DND-41 (cell line): ENCODE data around the gene ZMYM1.
"Not testable (repeated sequence)": the region's sequence is repeated elsewhere in the genome, so short reads cannot be mapped to it uniquely, and the experiment has no call there.

ENCODE experiments used
- ATAC-seq: fragments of 200-7000 bp; cut with Tn5 transposase; 3 replicates; pipeline ENCODE4 v1.9.1; 2021; ENCODE audit warnings: low read depth; ENCODE audit not compliant: insufficient read depth
- DNase-seq: peaks from one replicate; pipeline ENCODE4 v3.0.0-alpha.2; 2020
- H2AFZ ChIP-seq: 2 replicates; pipeline ENCODE4 v1.6.0; 2012; ENCODE audit warnings: low read depth, low read length
- H3K27ac ChIP-seq: 2 replicates; pipeline ENCODE4 v1.5.1; 2012; ENCODE audit warnings: low read length, inconsistent platforms
- H3K27me3 ChIP-seq: fragments of 200-600 bp; sonication (generic); 2 replicates; pipeline ENCODE4 v1.6.0; 2012; ENCODE audit warnings: low read length, mild to moderate bottlenecking, inconsistent platforms; ENCODE audit not compliant: insufficient read depth, poor library complexity
- H3K36me3 ChIP-seq: 2 replicates; pipeline ENCODE4 v1.5.1; 2012; ENCODE audit warnings: low read length, inconsistent platforms; ENCODE audit not compliant: insufficient read depth
- H3K4me1 ChIP-seq: 2 replicates; pipeline ENCODE4 v1.5.1; 2012; ENCODE audit warnings: mild to moderate bottlenecking, low read length; ENCODE audit not compliant: insufficient read depth
- H3K4me2 ChIP-seq: 2 replicates; pipeline ENCODE4 v1.6.0; 2012; ENCODE audit warnings: mild to moderate bottlenecking, moderate library complexity, low read length, inconsistent platforms; ENCODE audit not compliant: insufficient read depth
- H3K4me3 ChIP-seq, 2 experiments: fragments of 200-600 bp in 1 of 2; shearing (Covaris generic) in 1 of 2; 2 replicates each; pipeline ENCODE4 v1.5.1; 2012 to 2016; ENCODE audit warnings: inconsistent platforms in 2 of 2, low read length in 2 of 2, mild to moderate bottlenecking in 2 of 2, low read depth in 1 of 2, moderate library complexity in 1 of 2
- H3K79me2 ChIP-seq: 2 replicates; pipeline ENCODE4 v1.6.0; 2012; ENCODE audit warnings: low read length, inconsistent platforms; ENCODE audit not compliant: insufficient read depth
- H3K9ac ChIP-seq: 2 replicates; pipeline ENCODE4 v1.6.0; 2012; ENCODE audit warnings: low read depth, mild to moderate bottlenecking, inconsistent platforms, low read length, moderate library complexity
- H3K9me3 ChIP-seq: 2 replicates; pipeline ENCODE4 v1.5.1; 2012; ENCODE audit warnings: low read length, moderate library complexity, mild to moderate bottlenecking, inconsistent platforms; ENCODE audit not compliant: insufficient read depth, severe bottlenecking
- H4K20me1 ChIP-seq: 2 replicates; pipeline ENCODE4 v1.6.0; 2012; ENCODE audit warnings: low read length; ENCODE audit not compliant: insufficient read depth
- CTCF ChIP-seq: IDR thresholded peaks from 2 replicates; pipeline ENCODE4 v1.5.1; 2012; ENCODE audit warnings: borderline replicate concordance, low read length, moderate library complexity, mild to moderate bottlenecking; ENCODE audit not compliant: poor library complexity, severe bottlenecking; ENCODE audit errors: extremely low read depth
- EZH2 ChIP-seq: IDR thresholded peaks from 3 replicates; pipeline ENCODE4 v1.6.1; 2012; ENCODE audit warnings: borderline replicate concordance, low read depth, mild to moderate bottlenecking, moderate library complexity, low read length, inconsistent platforms; ENCODE audit not compliant: severe bottlenecking

ZMYM1 gene

GRCh38 chr1:35062518-35063196, 16.5 kb upstream of the ZMYM1 start:
- no peak overlapping the region for H2AFZ ChIP-seq
- ATAC-seq: no peak
- DNase-seq: no peak

GRCh38 chr1:35064265-35064664, 14.9 kb upstream of the ZMYM1 start:
- Histone ChIP-seq H3K9ac (no peak overlapping the region), H3K36me3 (no peaks in the 10 kb centered on the region), H3K4me3 (no peak overlapping the region), H3K79me2 (no peaks in the 10 kb centered on the region), H3K4me1 (no peaks in the 10 kb centered on the region), H2AFZ (no peak overlapping the region), H3K9me3 (no peaks in the 10 kb centered on the region), H3K4me2 (no peak overlapping the region), H3K27me3 (no peaks in the 10 kb centered on the region), H3K27ac (no peak overlapping the region), H4K20me1 (no peaks in the 10 kb centered on the region)
- ATAC-seq (no peak), DNase-seq (no peak)
- TF ChIP-seq CTCF (no peak), EZH2 (no peak)

More at GRCh38 chr1:35062518-35063196, 16.5 kb upstream of the ZMYM1 start:
- H3K27ac ChIP-seq: no peak overlapping the region
- H3K4me2 ChIP-seq: no peak overlapping the region
- no peak overlapping the region for H3K9ac ChIP-seq
- no peak overlapping the region for H3K4me3 ChIP-seq
- H3K36me3 ChIP-seq: no peaks in the 10 kb centered on the region
- no peaks in the 10 kb centered on the region for H4K20me1 ChIP-seq
- H3K27me3 ChIP-seq: no peaks in the 10 kb centered on the region
- no peaks in the 10 kb centered on the region for H3K9me3 ChIP-seq
- H3K79me2 ChIP-seq: no peaks in the 10 kb centered on the region
- no peaks in the 10 kb centered on the region for H3K4me1 ChIP-seq
- no peak for TF ChIP-seq EZH2
- TF ChIP-seq CTCF: no peak

- no peak overlapping the region for H3K4me2 ChIP-seq
- no peak for ATAC-seq
- H2AFZ ChIP-seq: no peak overlapping the region
- no peaks in the 10 kb centered on the region for H4K20me1 ChIP-seq
- no peaks in the 10 kb centered on the region for H3K79me2 ChIP-seq
- H3K9me3 ChIP-seq: no peaks in the 10 kb centered on the region
- no peaks in the 10 kb centered on the region for H3K4me1 ChIP-seq
- no peak overlapping the region for H3K4me3 ChIP-seq
- no peak for DNase-seq
- H3K9ac ChIP-seq: no peak overlapping the region
- no peaks in the 10 kb centered on the region for H3K36me3 ChIP-seq
- no peak overlapping the region for H3K27ac ChIP-seq
- TF ChIP-seq CTCF: no peak
- TF ChIP-seq EZH2: no peak
- H3K27me3 ChIP-seq: no peaks in the 10 kb centered on the region
These were observed 9.4 kb upstream of the ZMYM1 start for GRCh38 chr1:35069746-35070145.

- DNase-seq (no peak), ATAC-seq (no peak)
- Histone ChIP-seq H3K4me2 (no peak overlapping the region), H3K79me2 (no peaks in the 10 kb centered on the region), H3K9ac (no peak overlapping the region), H3K27me3 (no peaks in the 10 kb centered on the region), H2AFZ (no peak overlapping the region), H3K9me3 (no peaks in the 10 kb centered on the region), H3K4me1 (no peaks in the 10 kb centered on the region), H3K27ac (no peak overlapping the region), H3K4me3 (no peak overlapping the region), H4K20me1 (no peaks in the 10 kb centered on the region), H3K36me3 (no peaks in the 10 kb centered on the region)
- TF ChIP-seq EZH2 (no peak), CTCF (no peak)
These were observed 5.8 kb upstream of the ZMYM1 start for GRCh38 chr1:35073265-35073811.

- H3K27me3 ChIP-seq, H3K4me2 ChIP-seq, H3K4me3 ChIP-seq, H3K9me3 ChIP-seq, H3K27ac ChIP-seq, DNase-seq, ATAC-seq, H4K20me1 ChIP-seq, H3K9ac ChIP-seq, H3K36me3 ChIP-seq, H2AFZ ChIP-seq: not testable (repeated sequence)
- Histone ChIP-seq H3K79me2 (peaks cover 21% of the 10 kb centered on the region), H3K4me1 (peaks cover 21% of the 10 kb centered on the region)
These were observed 2.8 kb upstream of the ZMYM1 start for GRCh38 chr1:35076426-35076825.
